Astrocyte (in vitro differentiated cells and primary cell): ENCODE measurements around the gene SLCO1A2. TPM values are rescaled to one million over a fixed set of nuclear protein-coding genes. Genes with fewer than 3 reads are reported as not detected.

ENCODE experiments used
- DNase-seq: peaks from one replicate; pipeline ENCODE4 v3.0.0-alpha.2; 2010; ENCODE audit warnings: low read depth
- FAIRE-seq: peaks from 2 replicates; lab custom pipeline; 2011; peaks lifted over from hg19 to GRCh38; lab: Jason Lieb, UNC
- H2AFZ ChIP-seq: 2 replicates; pipeline ENCODE4 v1.6.0; 2012; ENCODE audit warnings: low read depth, low read length, inconsistent platforms
- H3K27ac ChIP-seq: 2 replicates; pipeline ENCODE4 v1.5.1; 2011; ENCODE audit warnings: low read depth, low read length, inconsistent platforms
- H3K27me3 ChIP-seq: 2 replicates; pipeline ENCODE4 v1.6.0; 2011; ENCODE audit warnings: low read length, inconsistent platforms; ENCODE audit not compliant: insufficient read depth
- H3K36me3 ChIP-seq: 2 replicates; pipeline ENCODE4 v1.5.1; 2011; ENCODE audit warnings: low read length, inconsistent platforms; ENCODE audit not compliant: insufficient read depth
- H3K4me1 ChIP-seq: 2 replicates; pipeline ENCODE4 v1.5.1; 2011; ENCODE audit warnings: low read length, inconsistent platforms; ENCODE audit not compliant: insufficient read depth
- H3K4me2 ChIP-seq: 2 replicates; pipeline ENCODE4 v1.6.0; 2012; ENCODE audit warnings: low read length, inconsistent platforms
- H3K4me3 ChIP-seq: 2 replicates; pipeline ENCODE4 v1.5.1; 2011; ENCODE audit warnings: low read depth, mild to moderate bottlenecking, low read length, inconsistent platforms; ENCODE audit not compliant: insufficient read depth
- H3K79me2 ChIP-seq: 2 replicates; pipeline ENCODE4 v1.6.0; 2012; ENCODE audit warnings: mild to moderate bottlenecking, low read length, inconsistent platforms; ENCODE audit not compliant: insufficient read depth
- H3K9ac ChIP-seq: 2 replicates; pipeline ENCODE4 v1.6.0; 2012; ENCODE audit warnings: mild to moderate bottlenecking, low read length, inconsistent platforms
- H3K9me3 ChIP-seq: 2 replicates; pipeline ENCODE4 v1.5.1; 2012; ENCODE audit warnings: low read depth, mild to moderate bottlenecking, low read length, inconsistent platforms; ENCODE audit not compliant: insufficient read depth
- H4K20me1 ChIP-seq: 2 replicates; pipeline ENCODE4 v1.6.0; 2012; ENCODE audit warnings: low read length, inconsistent platforms; ENCODE audit not compliant: insufficient read depth
- H3K27ac Mint-ChIP-seq: one replicate; pipeline ENCODE4 v1.8.0; 2021; ENCODE audit warnings: mild to moderate bottlenecking, mixed read lengths; ENCODE audit not compliant: unreplicated experiment
- H3K27me3 Mint-ChIP-seq: one replicate; pipeline ENCODE4 v1.8.0; 2021; ENCODE audit warnings: low read depth, mixed read lengths; ENCODE audit not compliant: unreplicated experiment
- H3K36me3 Mint-ChIP-seq: one replicate; pipeline ENCODE4 v1.8.0; 2021; ENCODE audit warnings: low read depth, mixed read lengths; ENCODE audit not compliant: unreplicated experiment
- H3K4me1 Mint-ChIP-seq: one replicate; pipeline ENCODE4 v1.8.0; 2021; ENCODE audit warnings: low read depth, mixed read lengths; ENCODE audit not compliant: unreplicated experiment
- H3K4me3 Mint-ChIP-seq: one replicate; pipeline ENCODE4 v1.8.0; 2021; ENCODE audit warnings: mild to moderate bottlenecking, moderate library complexity, mixed read lengths; ENCODE audit not compliant: unreplicated experiment
- H3K9me3 Mint-ChIP-seq: one replicate; pipeline ENCODE4 v1.8.0; 2021; ENCODE audit warnings: mild to moderate bottlenecking, mixed read lengths; ENCODE audit not compliant: unreplicated experiment
- CTCF ChIP-seq: IDR thresholded peaks from 2 replicates; pipeline ENCODE4 v1.5.1; 2011; ENCODE audit warnings: low read depth, mild to moderate bottlenecking, inconsistent platforms, low read length, moderate library complexity; ENCODE audit not compliant: insufficient read depth
- EZH2 ChIP-seq: IDR thresholded peaks from 2 replicates; pipeline ENCODE4 v1.6.1; 2012; ENCODE audit warnings: mild to moderate bottlenecking, low read length, inconsistent platforms; ENCODE audit not compliant: insufficient read depth
- total RNA-seq: library from RNA; stranded (reverse); gene quantifications from 2 replicates; pipeline ENCODE4 v1.2.1, GENCODE V29; 2021

SLCO1A2 gene
- total RNA-seq, 1 donor from 2014 or later, result 0.32 TPM

GRCh38 chr12:21353948-21354347 is 19.2 kb upstream of the SLCO1A2 start:
- TF ChIP-seq EZH2 (no peak), CTCF (no peak)
- Histone ChIP-seq H3K9me3 (no peaks in the 10 kb centered on the region), H3K36me3 (no peaks in the 10 kb centered on the region), H3K27me3 (no peaks in the 10 kb centered on the region), H3K79me2 (no peaks in the 10 kb centered on the region), H3K4me2 (no peak overlapping the region), H4K20me1 (no peaks in the 10 kb centered on the region), H3K4me1 (no peaks in the 10 kb centered on the region), H2AFZ (no peak overlapping the region), H3K4me3 (no peak overlapping the region), H3K27ac (no peak overlapping the region), H3K9ac (no peak overlapping the region)
- H3K27me3 Mint-ChIP-seq, result no peaks in the 10 kb centered on the region
- no peaks in the 10 kb centered on the region for H3K36me3 Mint-ChIP-seq
- no peak overlapping the region for H3K4me3 Mint-ChIP-seq
- no peaks in the 10 kb centered on the region for H3K9me3 Mint-ChIP-seq
- peaks cover 4% of the 10 kb centered on the region for H3K4me1 Mint-ChIP-seq
- DNase-seq (no peak), FAIRE-seq (no peak)
- no peak overlapping the region for H3K27ac Mint-ChIP-seq

GRCh38 chr12:21353487-21353886 is 18.8 kb upstream of the SLCO1A2 start:
- Mint-ChIP-seq H3K4me3 (no peak overlapping the region), H3K27me3 (no peaks in the 10 kb centered on the region), H3K27ac (no peak overlapping the region), H3K36me3 (no peaks in the 10 kb centered on the region), H3K9me3 (no peaks in the 10 kb centered on the region), H3K4me1 (peaks cover 4% of the 10 kb centered on the region)
- H3K4me2 ChIP-seq, result no peak overlapping the region
- H3K4me1 ChIP-seq, result no peaks in the 10 kb centered on the region
- FAIRE-seq, result no peak
- no peak overlapping the region for H3K9ac ChIP-seq
- H3K27me3 ChIP-seq, result no peaks in the 10 kb centered on the region
- H3K36me3 ChIP-seq, result no peaks in the 10 kb centered on the region
- H3K9me3 ChIP-seq, result no peaks in the 10 kb centered on the region
- no peak for DNase-seq
- H4K20me1 ChIP-seq, result no peaks in the 10 kb centered on the region
- H3K4me3 ChIP-seq, result no peak overlapping the region
- TF ChIP-seq CTCF, result no peak
- no peaks in the 10 kb centered on the region for H3K79me2 ChIP-seq
- no peak overlapping the region for H3K27ac ChIP-seq
- no peak overlapping the region for H2AFZ ChIP-seq

GRCh38 chr12:21350975-21351374 is 16.3 kb upstream of the SLCO1A2 start:
- Histone ChIP-seq H3K4me1 (no peaks in the 10 kb centered on the region), H3K36me3 (no peaks in the 10 kb centered on the region), H3K79me2 (no peaks in the 10 kb centered on the region), H3K9me3 (no peaks in the 10 kb centered on the region), H3K27me3 (no peaks in the 10 kb centered on the region), H3K4me3 (no peak overlapping the region), H3K9ac (no peak overlapping the region), H2AFZ (no peak overlapping the region), H3K4me2 (no peak overlapping the region), H3K27ac (no peak overlapping the region), H4K20me1 (no peaks in the 10 kb centered on the region)
- H3K4me1 Mint-ChIP-seq, result peaks cover 4% of the 10 kb centered on the region
- H3K27ac Mint-ChIP-seq, result no peak overlapping the region
- H3K9me3 Mint-ChIP-seq, result no peaks in the 10 kb centered on the region
- DNase-seq (no peak), FAIRE-seq (no peak)
- H3K36me3 Mint-ChIP-seq, result no peaks in the 10 kb centered on the region
- H3K27me3 Mint-ChIP-seq, result no peaks in the 10 kb centered on the region
- TF ChIP-seq CTCF (no peak), EZH2 (no peak)
- H3K4me3 Mint-ChIP-seq, result no peak overlapping the region
